GM21528 (cell line): ENCODE measurements around the gene PCID2.

Experiments
- ATAC-seq: cut with Tn5 transposase; IDR thresholded peaks from one replicate; pipeline ENCODE4 v1.9.1; 2021; ENCODE audit warnings: mild to moderate bottlenecking, moderate library complexity; ENCODE audit not compliant: unreplicated experiment, low FRiP score

PCID2 gene

DNA sequence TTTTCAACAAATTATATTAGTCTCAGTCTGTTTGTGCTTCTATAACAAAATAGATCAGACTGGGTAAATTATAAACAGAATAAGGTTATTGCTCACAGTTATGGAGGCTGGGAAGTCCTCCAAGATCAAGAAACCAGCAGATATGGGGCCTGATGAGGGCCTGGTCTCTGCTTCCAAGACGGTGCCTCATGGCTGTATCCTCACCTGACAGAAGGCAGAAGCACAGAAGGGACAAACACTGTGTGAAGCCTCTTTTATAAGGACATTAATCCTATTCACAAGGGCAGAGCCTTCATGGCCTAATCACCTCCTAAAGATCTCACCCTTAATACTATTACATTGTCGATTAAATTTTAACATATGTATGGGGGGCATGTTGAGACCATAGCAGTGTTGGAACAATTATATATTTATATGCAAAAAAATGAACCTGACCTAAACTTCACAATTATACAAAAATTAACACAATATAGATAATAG lies 73.1 kb downstream of the PCID2 start:
- ATAC-seq: no peak

DNA sequence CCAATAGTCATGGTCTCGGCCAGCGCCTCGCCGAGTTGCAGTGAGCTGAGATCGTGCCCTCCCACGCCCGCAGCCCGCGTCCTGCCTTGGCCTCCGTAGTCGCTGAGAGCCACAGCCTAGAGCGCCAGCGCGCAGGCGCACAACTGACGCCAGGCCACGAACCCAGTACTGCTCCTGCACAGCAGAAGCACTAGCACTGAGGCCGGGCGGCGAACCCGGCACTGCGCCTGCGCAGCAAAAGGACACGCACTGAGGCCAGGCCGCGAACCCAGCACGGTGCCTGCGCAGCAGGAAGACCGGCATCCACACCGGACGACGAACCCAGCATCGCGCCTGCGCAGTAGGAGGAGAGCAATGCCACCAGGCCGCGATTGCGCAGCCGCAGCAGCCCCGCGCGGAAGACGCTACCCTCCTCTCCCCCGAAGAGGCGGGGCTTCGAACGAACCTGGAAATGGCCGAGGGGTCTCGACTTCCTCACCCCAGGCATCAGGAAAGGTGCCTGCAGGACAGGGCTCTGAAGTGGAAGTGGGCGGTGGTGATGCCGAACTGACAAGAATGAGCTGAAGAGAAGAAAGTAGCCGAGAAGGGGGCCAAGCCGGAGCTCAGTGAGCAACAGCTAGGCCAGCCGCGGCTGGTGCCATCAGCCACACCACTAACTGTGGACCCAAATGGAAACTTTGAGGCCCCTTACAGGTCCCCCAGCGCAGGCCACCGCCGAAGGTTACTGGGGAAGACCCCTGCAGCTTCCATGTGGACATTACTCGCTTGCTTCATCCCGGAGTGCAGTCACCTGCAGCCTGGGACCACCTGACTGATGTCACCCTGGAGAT lies 78.3 kb downstream of the PCID2 start:
- ATAC-seq: no peak

DNA sequence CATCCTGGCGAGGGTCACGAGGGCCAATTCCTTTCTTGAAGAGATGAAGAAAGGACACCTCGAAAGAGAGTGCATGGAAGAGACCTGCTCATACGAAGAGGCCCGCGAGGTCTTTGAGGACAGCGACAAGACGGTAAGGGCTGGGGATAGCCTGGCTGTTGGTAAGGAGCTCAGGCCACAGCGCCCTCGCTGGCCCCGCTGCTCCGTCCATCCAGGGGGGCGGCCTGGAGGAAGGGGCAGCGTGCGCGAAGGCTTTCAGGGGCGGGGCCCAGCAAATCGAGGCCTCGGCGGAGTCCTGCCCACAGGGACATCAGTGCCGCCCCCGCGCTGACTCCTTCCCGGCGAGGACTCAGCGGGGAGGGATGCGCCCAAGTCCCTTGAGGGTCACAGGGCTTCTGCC lies 79.0 kb downstream of the PCID2 start:
- no peak for ATAC-seq
